ENCODE data around the gene PPP1R10.

DNA sequence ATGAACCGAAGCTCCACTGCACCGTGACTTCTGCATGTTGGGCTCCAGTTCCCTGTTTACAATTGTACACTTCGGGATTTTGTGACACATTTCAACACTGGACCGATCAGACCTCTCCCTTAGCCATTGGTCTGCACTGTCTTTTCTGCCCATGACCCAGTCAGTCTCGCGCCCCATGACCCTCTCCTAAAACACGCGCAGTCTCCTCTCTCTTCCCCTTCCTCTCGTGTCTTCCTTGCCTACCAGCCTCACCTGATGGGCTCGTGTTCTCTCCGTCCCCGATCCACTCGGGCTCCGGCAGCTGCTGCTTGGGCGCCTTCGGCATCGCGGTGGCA, 46.3 kb downstream of the PPP1R10 start:
- TF ChIP-seq POLR2A (IDR thresholded peaks at IDR 0.05) = no peak
- TF ChIP-seq, protein P1, sequence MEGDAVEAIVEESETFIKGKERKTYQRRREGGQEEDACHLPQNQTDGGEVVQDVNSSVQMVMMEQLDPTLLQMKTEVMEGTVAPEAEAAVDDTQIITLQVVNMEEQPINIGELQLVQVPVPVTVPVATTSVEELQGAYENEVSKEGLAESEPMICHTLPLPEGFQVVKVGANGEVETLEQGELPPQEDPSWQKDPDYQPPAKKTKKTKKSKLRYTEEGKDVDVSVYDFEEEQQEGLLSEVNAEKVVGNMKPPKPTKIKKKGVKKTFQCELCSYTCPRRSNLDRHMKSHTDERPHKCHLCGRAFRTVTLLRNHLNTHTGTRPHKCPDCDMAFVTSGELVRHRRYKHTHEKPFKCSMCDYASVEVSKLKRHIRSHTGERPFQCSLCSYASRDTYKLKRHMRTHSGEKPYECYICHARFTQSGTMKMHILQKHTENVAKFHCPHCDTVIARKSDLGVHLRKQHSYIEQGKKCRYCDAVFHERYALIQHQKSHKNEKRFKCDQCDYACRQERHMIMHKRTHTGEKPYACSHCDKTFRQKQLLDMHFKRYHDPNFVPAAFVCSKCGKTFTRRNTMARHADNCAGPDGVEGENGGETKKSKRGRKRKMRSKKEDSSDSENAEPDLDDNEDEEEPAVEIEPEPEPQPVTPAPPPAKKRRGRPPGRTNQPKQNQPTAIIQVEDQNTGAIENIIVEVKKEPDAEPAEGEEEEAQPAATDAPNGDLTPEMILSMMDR (IDR thresholded peaks at IDR 0.05) = peak in 1 of 6 experiments; percentile 13

Data from thyroid gland (tissue), 4 donors.